ENCODE data around the gene NRCAM. TPM values are rescaled to one million over a fixed set of nuclear protein-coding genes. Genes with fewer than 3 reads are reported as not detected.

NRCAM gene
- total and polyA plus RNA-seq, 2 donors (not counting 1 experiment from before 2014, with no cell fraction given) = 0.75 to 4.6 TPM

GRCh38 chr7:108234281-108234680 lies 222.0 kb downstream of the NRCAM start:
- peaks cover 2% of the 10 kb centered on the region for H3K4me1 Mint-ChIP-seq
- no peak for ATAC-seq (ENCODE audit: low read depth)
- no peaks in the 10 kb centered on the region for H3K4me1 ChIP-seq (ENCODE audit: control insufficient read depth in 2 of 2, insufficient read depth in 2 of 2, low read length in 2 of 2)
- POLR2A ChIA-PET = no interaction called here
- CTCF ChIA-PET = no interaction called here
- WGBS (ENCODE audit: insufficient coverage) = no CpG with 5 or more reads among the region's 2 CpGs
- TF ChIP-seq EZH2 (IDR thresholded peaks at IDR 0.05; ENCODE audit: borderline replicate concordance, insufficient read depth, low read depth, low read length, poor library complexity, severe bottlenecking) = no peak
- no peak for TF ChIP-seq CTCF (IDR thresholded peaks at IDR 0.05)
- H3K27me3 ChIP-seq (replicated peaks in 1 of 4; ENCODE audit: control extremely low read depth in 1 of 4, control insufficient read depth in 3 of 4, insufficient read depth in 4 of 4, low read length in 3 of 4) = peaks cover 0 to 4% (median 0%) of the 10 kb centered on the region in 4 experiments
- H4K20me1 ChIP-seq (ENCODE audit: control insufficient read depth, insufficient read depth, low read length, poor library complexity, severe bottlenecking) = no peaks in the 10 kb centered on the region
- H3K27ac ChIP-seq (ENCODE audit: low read length in 2 of 2) = no peak overlapping the region
- DNase-seq = no peak
- intact Hi-C loops (cut with micrococcal nuclease) = no loop called here
- H3K36me3 ChIP-seq (replicated peaks in 1 of 2; ENCODE audit: control extremely low read depth in 1 of 2, control insufficient read depth in 1 of 2, extremely low read depth in 1 of 2, insufficient read depth in 2 of 2, low read length in 1 of 2) = no peaks in the 10 kb centered on the region
- H3K4me3 ChIP-seq (ENCODE audit: control extremely low read depth in 1 of 5, extremely low read depth in 1 of 5, insufficient read depth in 1 of 5, low read depth in 2 of 5, low read length in 4 of 5) = no peak overlapping the region
- H3K27me3 Mint-ChIP-seq = peaks cover 2% of the 10 kb centered on the region
- H3K9me3 ChIP-seq (ENCODE audit: control extremely low read depth in 1 of 3, control insufficient read depth in 2 of 3, insufficient read depth in 1 of 3, low read length in 2 of 3) = no peaks in the 10 kb centered on the region
- no peak overlapping the region for H3K27ac Mint-ChIP-seq
- no peak overlapping the region for H3K9ac ChIP-seq (ENCODE audit: low read length)
- H3K4me2 ChIP-seq (replicated peaks; ENCODE audit: low read depth, low read length, poor library complexity, severe bottlenecking) = no peak overlapping the region
- H3K9me3 Mint-ChIP-seq (ENCODE audit: insufficient read depth) = no peaks in the 10 kb centered on the region
- H3K4me3 Mint-ChIP-seq = no peak overlapping the region
- no peak overlapping the region for H2AFZ ChIP-seq (ENCODE audit: insufficient read depth, low read depth, low read length, poor library complexity, severe bottlenecking)
- no peaks in the 10 kb centered on the region for H3K79me2 ChIP-seq (ENCODE audit: control insufficient read depth, insufficient read depth, low read length)

DNA sequence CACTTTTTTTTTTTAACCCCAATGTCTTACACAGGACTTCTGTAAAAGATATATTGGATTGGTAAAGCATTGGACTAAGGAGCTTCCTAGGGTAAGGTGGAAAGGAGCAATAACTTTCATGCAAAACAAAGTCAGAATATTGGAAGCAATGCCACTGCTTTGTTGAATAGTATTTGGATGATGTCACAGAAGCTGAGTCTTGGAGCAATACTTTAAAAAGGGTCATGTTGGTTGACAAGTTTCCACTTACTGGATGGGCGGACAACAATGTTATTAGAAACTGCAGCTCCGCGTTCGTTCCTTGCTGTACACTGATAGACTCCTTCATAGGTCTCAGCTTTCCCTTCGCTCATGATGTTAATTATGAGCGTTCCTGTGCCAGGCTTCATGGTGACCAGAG lies 224.2 kb downstream of the NRCAM start:
- Histone ChIP-seq H3K4me3 (ENCODE audit: control extremely low read depth in 1 of 5, extremely low read depth in 1 of 5, insufficient read depth in 1 of 5, low read depth in 2 of 5, low read length in 4 of 5) (no peak overlapping the region), H3K4me2 (replicated peaks; ENCODE audit: low read depth, low read length, poor library complexity, severe bottlenecking) (no peak overlapping the region), H3K9me3 (ENCODE audit: control extremely low read depth in 1 of 3, control insufficient read depth in 2 of 3, insufficient read depth in 1 of 3, low read length in 2 of 3) (no peaks in the 10 kb centered on the region), H3K4me1 (ENCODE audit: control insufficient read depth in 2 of 2, insufficient read depth in 2 of 2, low read length in 2 of 2) (no peaks in the 10 kb centered on the region), H3K36me3 (replicated peaks in 1 of 2; ENCODE audit: control extremely low read depth in 1 of 2, control insufficient read depth in 1 of 2, extremely low read depth in 1 of 2, insufficient read depth in 2 of 2, low read length in 1 of 2) (no peaks in the 10 kb centered on the region), H3K9ac (ENCODE audit: low read length) (no peak overlapping the region), H3K27ac (ENCODE audit: low read length in 2 of 2) (no peak overlapping the region), H2AFZ (ENCODE audit: insufficient read depth, low read depth, low read length, poor library complexity, severe bottlenecking) (no peak overlapping the region), H4K20me1 (ENCODE audit: control insufficient read depth, insufficient read depth, low read length, poor library complexity, severe bottlenecking) (no peaks in the 10 kb centered on the region), H3K27me3 (replicated peaks in 1 of 4; ENCODE audit: control extremely low read depth in 1 of 4, control insufficient read depth in 3 of 4, insufficient read depth in 4 of 4, low read length in 3 of 4) (peaks cover 0 to under 1% (median 0%) of the 10 kb centered on the region in 4 experiments), H3K79me2 (ENCODE audit: control insufficient read depth, insufficient read depth, low read length) (no peaks in the 10 kb centered on the region)
- Mint-ChIP-seq H3K27ac (no peak overlapping the region), H3K27me3 (peaks cover 3% of the 10 kb centered on the region), H3K4me3 (no peak overlapping the region), H3K9me3 (ENCODE audit: insufficient read depth) (no peaks in the 10 kb centered on the region), H3K4me1 (peaks cover 2% of the 10 kb centered on the region)
- TF ChIP-seq CTCF (IDR thresholded peaks at IDR 0.05) = no peak
- no peak for TF ChIP-seq EZH2 (IDR thresholded peaks at IDR 0.05; ENCODE audit: borderline replicate concordance, insufficient read depth, low read depth, low read length, poor library complexity, severe bottlenecking)
- DNase-seq (no peak), ATAC-seq (ENCODE audit: low read depth) (no peak)
- CTCF ChIA-PET = no interaction called here
- 100% methylated on average over 6 of the region's 6 CpGs for WGBS (ENCODE audit: insufficient coverage)
- POLR2A ChIA-PET = no interaction called here
- intact Hi-C loops (cut with micrococcal nuclease) = no loop called here

All from B cell (primary cell).